H1 (cell line): ENCODE data around the gene RABL6. TPM values are rescaled to one million over a fixed set of nuclear protein-coding genes. Genes with fewer than 3 reads are reported as not detected.
A peak's percentile ranks its signal among the peaks of the same experiment; 100 is the strongest.

Experiments used
- EZH2 ChIP-seq: fragments of 200-600 bp; sonication (generic); IDR thresholded peaks from 2 replicates; pipeline ENCODE4 v1.7.1; 2012; ENCODE audit warnings: low read depth, mild to moderate bottlenecking, moderate library complexity, low read length, inconsistent platforms; ENCODE audit not compliant: severe bottlenecking
- KDM5A ChIP-seq: fragments of 200-600 bp; IDR thresholded peaks from 2 replicates; pipeline ENCODE4 v1.7.1; 2012; ENCODE audit warnings: mild to moderate bottlenecking, low read length, inconsistent platforms, mixed read lengths
- POLR2AphosphoS5 ChIP-seq: IDR thresholded peaks from 2 replicates; pipeline ENCODE4 v1.6.1; 2011; ENCODE audit warnings: low read depth, low read length
- POU5F1 ChIP-seq: IDR thresholded peaks from 2 replicates; pipeline ENCODE4 v1.6.1; 2011; ENCODE audit warnings: low read depth, mild to moderate bottlenecking, low read length, moderate library complexity
- SP1 ChIP-seq: IDR thresholded peaks from 2 replicates; pipeline ENCODE4 v1.6.1; 2011; ENCODE audit warnings: low read depth, low read length
- TEAD4 ChIP-seq: IDR thresholded peaks from 2 replicates; pipeline ENCODE4 v1.6.1; 2012; ENCODE audit warnings: low read depth, low read length, inconsistent platforms, mixed read lengths
- polyA plus RNA-seq, 7 experiments: library from polyadenylated mRNA; depleted of rRNA in 3 of 7; stranded (reverse) in 5 of 7; unstranded in 2 of 7; fragments of >200 nt in 5 of 7; fragments of 200-250 nt in 2 of 7; gene quantifications; 1 replicate in 5 of 7; 2 replicates in 1 of 7; 4 replicates in 1 of 7; pipeline versions ENCODE4 v1.2.1 to v1.2.3, GENCODE V29; 2011 to 2013; ENCODE audit warnings: missing spikeins in 2 of 7, mixed read lengths in 2 of 7
- total RNA-seq: library from RNA; stranded (reverse); fragmentation: NEBNext Ultra II Directional; extraction: Animal tissue kit (Norgen Biotek cat#: 25700); gene quantifications from 2 replicates; pipeline ENCODE4 v1.2.1, GENCODE V29; 2021

Gene RABL6
- total and polyA plus RNA-seq, 2 of the 8 experiments (the other 6 are each of a cell fraction or from before 2014, with no cell fraction given), result 70.1 to 130 TPM

DNA sequence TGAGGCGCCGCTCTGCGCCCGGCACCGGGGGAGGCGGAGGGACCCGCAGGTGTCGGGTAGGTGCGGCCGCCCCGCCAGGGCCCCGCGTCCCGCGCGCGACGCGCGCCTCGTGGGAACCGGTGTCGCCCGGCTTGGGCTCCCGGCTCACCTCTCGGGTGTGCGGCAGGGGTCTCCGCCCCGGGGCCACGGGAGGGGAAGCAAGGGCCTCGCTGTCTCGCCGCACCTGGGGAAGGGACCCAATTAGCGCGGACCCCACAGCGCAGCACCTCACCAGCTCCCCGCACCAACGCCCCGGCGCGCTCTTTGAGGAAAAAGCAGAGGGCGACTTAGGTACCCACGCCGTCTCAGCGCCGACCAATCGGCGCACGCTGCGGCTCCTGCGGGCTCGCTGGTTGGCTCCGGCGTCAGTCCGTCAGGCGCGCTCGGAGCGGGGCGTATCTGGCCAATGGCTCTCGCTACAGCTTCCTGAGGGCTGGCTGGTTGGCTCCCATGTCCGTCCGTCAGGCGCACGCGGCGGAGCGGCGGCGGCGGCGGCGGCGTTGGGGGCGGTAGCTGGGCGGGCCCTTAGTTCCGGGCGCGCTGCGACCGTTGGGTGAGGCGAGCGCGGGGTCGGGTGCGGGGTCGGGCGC, 78.3 kb downstream of the RABL6 start, which contains the start of gene TRAF2 (continued):
- no peak for TF ChIP-seq TEAD4
- TF ChIP-seq POU5F1, result no peak
- no peak for TF ChIP-seq EZH2
- no peak for TF ChIP-seq KDM5A
- TF ChIP-seq POLR2AphosphoS5, result peak; percentile 78
- peak; percentile 100 for TF ChIP-seq SP1
